Hematopoietic multipotent progenitor cell treated with erythropoietin and hydrocortisone succinate and interleukin-3 and kit ligand, for 4 days (in vitro differentiated cells): ENCODE measurements around the gene TOX4.
A peak's percentile ranks its signal among the peaks of the same experiment; 100 is the strongest.
"Not testable (repeated sequence)": the region's sequence is repeated elsewhere in the genome, so short reads cannot be mapped to it uniquely, and the experiment has no call there.

Experiments
- DNase-seq: peaks from one replicate; pipeline ENCODE4 v3.0.0-alpha.2; 2015

The TOX4 gene

DNA sequence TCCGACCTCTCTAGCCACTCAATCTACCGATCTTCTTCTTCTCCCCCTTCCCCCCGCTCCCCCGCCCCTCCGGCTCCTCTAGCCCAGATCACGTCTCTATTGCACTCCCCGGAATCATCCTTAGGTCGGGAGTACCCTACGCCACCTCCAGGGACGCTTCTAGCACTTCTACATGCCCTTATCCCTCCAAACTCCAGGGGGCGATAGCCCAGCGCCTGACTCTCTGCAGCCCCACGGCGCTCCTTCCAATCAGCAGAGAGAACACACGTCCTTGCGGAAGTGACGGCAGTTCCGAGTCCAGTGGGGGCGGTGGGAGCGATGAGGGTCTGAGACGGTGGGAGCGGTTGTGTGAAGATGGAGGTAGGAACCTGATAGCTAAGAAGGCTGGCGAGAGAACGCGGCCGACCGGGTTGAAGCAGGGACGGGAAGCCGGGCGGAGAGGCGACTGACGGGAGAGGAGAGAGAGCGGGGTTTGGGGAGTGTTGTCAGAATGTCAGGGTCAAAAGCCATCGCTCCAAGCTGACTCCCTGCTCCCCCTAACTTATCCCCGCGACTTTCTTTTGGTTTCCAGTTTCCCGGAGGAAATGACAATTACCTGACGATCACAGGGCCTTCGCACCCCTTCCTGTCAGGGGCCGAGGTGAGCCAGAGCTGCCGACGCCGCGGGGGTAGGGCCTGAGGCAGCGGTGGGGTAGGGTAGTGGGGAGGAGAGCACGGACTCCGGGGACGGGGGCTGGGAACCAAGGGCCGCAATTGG is at the start of gene TOX4, which contains the start of gene RAB2B:
Gene TOX4, plus strand, starts transcription at position 271 of the 757 bp plus-strand sequence. Its CDS starts 84 bp downstream, at position 355.
Gene RAB2B, minus strand, starts transcription at position 35 of the 757 bp plus-strand sequence. CDS start 87 bp downstream, outside the sequence.
- DNase-seq, result peak; percentile 99

DNA sequence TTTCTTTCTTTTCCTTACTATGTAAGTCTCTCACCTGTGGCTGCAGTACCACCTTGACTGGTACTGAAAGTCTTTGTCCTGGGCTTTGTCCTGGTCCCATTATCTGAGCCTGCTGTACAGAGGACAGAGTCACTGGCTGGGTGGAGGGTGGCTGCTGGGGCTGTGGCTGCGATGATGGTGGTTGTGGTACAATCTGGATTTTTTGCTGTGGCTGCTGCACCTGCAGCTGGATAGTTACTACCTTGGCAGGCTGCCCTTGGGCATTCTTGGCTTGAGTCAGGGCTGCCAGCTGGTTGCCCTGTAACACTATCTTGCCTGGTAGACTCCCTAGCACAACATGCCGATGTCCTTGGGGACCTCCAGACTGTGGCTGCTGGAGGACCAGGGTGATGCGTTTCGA is 48.1 kb upstream of the TOX4 start:
- DNase-seq, result no peak

DNA sequence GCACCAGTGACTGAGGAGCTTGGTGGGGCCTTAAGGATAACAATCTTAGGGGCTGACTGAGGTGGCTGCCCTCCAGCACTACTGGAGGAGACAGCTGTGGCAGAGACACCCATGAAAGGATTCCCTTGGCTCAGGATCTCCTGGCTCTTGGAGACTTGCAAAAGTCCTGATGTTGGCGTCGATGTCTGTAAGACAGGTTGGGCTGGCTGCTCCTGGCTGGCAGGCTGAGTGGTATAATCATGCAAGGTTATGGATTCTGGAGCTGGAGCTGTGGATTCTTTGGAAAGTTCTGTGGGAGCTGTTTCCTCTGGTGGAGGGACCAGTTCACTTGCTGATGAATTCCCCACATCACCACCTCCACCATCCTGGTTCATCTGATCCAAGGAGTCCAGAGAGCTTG is 45.9 kb upstream of the TOX4 start:
- DNase-seq, result no peak

DNA sequence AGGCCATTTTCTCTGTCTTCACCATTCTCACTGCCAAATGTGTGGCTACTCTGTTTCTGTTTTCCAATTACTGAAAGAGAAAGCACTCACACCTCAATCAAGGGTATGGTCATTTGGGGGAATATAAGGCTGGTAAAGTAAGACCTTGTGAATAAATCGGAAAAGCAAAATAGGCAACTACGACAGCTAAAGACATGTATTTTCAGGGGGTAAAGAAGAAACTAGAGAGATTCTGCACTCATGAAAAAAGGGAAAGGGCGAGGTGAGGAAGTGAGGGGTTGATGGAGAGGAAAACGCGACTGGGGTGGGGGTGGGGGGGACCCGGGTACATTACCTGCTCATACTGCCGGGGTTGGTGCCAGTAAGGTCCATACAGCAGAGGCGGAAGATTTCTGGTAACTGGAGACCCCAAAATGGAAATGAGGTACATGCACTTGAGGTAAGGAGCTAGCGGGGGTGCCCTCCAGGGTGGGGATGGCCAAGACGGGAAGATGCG is 40.4 kb upstream of the TOX4 start:
- no peak for DNase-seq

DNA sequence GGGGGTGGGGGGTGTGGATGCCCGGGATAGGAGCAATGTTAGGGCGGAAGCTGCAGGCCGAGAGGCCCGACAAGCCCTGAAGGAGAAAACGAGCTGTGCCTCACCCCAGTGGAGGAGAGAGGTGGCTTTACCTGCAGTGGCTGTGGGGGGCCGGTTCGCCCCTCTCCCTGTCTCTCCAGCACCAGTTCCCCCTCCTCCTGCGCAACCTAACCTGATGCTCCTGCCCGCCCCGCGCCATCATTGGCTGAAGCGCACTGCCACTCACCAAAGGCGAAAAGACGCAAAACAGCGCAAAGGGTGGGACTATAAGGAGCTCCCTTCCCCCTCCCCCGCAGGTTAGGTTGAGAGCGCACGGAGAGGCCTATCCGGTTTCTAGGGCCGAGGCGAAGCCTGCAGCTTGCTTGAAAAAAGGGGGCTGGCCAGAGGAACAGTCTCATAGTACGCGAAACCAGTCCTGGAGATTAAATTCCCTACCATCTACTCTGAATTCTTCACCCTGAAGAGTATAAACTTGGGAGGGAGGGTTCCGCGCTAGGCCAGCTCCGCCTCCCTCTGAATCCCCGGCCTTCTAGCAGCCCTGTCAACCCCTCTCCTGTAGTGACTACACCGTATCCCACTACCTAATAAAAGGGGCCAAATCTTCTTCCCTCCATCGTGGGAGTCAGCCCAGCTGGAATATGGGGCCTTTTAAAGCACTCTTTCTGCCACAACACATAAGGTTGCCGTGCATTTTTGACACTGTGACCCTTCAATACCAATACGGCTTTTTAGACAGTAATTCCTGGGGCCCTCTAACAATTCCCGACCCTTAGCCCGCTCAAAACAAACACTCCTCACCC is 39.7 kb upstream of the TOX4 start:
- peak; percentile 100 for DNase-seq

DNA sequence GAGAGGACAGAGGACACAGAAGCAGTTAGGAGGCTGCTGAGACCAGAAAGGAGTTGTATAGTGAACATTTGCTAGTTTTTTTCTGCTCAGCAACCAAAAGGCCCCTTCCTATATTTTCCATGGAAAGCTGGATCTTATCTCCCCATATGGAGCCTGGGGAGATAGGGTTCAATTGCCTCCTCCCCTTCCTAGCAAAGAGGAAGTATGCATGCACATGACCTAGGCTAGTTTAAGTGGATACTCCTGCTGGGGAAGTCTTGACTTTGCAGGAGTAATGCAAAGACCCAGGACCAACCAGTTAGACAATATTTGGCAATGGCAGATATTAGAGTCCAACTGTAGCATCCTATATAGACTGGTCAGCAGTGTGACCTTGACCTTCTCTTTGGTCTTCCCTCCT is 36.1 kb upstream of the TOX4 start:
- DNase-seq, result peak; percentile 63

DNA sequence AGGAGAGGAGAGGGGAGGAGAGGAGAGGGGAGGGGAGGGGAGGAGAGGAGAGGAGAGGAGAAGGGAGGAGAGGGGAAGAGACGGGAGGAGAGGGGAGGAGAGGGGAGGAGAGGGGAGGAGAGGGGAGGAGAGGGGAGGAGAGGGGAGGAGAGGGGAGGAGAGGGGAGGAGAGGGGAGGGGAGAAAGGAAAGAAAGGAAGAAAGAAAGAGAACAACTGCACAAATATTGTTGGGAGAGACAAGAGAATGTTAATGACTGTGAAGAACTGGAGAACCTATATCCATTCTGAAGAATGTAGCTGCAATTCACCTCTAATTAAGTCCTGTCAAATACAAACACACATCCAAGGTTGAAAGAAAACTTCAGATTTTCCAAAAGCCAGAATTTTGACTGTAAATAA is 34.3 kb upstream of the TOX4 start:
- not testable (repeated sequence) for DNase-seq

DNA sequence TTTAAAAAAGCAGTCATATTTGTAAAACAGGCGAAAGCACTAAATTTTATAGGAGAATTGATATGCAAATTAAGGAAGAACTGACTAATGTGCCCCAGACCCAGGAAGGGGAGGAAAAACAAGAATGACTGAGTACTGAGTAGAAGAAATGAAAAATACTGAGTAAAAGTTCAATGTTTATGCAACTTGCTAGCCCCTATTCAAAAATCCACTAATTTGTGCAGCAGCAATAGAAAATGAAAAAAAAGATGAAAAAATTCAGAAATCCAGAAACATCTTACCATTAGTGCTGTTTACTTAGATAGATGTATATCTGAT is 27.1 kb upstream of the TOX4 start:
- DNase-seq, result no peak

DNA sequence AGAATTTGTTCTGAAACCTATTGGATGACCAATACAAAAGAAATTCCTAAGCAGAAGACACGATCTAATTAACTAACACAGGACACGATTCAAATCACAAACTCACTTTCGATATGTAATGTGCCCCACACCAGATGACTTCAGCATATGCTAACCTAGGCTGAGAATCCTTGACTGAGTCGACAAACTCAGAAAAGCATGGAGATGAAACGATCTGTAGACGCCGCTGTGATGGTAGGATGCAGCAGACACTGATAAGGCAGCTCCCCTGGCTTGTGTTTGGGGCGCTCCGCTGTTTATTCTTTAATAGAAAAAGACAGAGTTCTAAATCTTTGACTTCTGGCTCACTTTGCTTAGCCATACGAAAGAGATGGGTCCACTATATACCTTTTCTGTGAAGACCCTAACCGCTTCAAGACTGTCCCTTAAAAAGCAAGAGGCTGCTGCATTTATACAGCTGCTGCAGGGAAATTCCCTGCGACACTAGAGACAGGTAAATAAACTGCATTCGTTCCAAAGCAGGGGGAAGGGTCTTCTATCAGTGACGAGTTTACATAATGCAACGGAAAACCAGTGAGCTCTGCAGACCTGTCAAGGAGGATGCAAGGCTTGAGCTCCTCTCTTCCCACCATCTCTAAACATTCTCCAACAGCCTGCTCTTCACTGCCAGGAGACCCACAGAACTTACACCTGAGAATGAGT is 22.0 kb upstream of the TOX4 start:
- DNase-seq, result peak; percentile 16

DNA sequence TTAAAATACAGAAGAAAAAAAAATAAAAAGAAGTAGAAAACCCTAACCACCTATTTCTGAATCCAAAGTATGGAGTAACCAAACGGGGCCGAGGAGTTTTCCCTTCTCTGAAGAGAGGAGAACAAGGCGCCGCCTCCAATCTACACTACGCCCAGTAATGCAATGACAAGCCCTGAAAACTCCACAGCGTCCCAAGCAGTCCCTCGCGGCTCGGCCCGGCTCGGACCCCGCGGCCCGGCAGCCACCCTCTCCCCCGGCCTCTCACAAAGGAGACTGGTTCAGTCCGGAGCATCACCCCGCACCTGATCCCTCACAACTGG is 21.4 kb upstream of the TOX4 start:
- DNase-seq, result no peak

DNA sequence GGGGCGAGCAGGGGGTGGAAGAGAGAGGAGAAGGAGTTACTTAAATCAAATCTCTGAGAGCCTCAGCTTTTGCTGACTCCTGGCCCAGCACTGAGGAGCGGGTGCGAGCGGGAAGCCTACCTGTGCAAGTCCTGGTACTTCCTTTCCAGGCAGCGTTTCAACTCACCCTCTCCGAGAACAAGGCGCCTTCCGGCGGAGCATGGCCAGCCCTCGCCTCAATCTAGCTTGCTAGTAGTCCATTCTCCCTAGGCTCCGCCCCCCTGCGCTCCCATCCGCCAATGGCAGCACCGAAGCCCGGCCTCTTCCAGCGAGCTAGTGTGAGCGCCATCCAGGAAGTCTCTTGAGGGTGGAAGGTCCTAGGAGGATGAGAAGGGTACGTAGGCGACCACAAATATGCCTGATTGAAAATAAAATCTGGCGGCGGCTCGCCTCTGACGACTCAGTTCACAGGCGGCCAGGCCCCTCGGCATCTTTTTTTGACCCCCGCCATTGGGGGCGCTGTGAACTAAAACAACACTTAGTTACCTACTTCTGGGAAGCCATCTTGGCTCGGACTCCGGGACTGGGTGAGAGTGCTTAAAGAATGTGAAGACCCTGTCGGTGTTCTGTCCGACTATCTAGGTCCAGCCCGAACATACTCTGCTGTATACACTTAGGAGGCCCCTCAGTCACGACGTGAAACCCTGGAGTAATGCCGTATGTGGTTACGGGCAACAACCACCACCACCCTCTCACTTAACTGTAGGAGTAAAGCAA is 20.9 kb upstream of the TOX4 start, which contains the start of gene CHD8:
Gene CHD8, minus strand, starts transcription at position 212 of the 756 bp plus-strand sequence. CDS start 24,480 bp downstream, outside the sequence.
- DNase-seq, result peak; percentile 100

DNA sequence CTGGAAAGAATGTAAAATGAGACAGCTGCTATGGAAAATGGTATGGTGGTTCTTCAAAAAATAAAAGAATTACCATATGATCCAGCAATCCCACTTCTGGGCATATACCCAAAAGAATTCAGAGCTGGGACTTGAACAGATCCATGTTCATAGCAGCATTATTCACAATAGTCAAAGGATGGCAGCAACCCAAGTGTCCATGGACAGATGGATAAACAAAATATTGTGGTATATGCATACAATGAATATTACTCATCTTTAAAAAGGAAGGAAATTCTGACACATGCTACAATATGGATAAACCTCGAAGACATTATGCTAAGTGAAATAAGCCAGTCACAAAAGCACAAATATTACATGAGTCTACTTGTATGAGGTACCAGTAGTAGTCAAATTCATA is 9.4 kb upstream of the TOX4 start:
- no peak for DNase-seq

DNA sequence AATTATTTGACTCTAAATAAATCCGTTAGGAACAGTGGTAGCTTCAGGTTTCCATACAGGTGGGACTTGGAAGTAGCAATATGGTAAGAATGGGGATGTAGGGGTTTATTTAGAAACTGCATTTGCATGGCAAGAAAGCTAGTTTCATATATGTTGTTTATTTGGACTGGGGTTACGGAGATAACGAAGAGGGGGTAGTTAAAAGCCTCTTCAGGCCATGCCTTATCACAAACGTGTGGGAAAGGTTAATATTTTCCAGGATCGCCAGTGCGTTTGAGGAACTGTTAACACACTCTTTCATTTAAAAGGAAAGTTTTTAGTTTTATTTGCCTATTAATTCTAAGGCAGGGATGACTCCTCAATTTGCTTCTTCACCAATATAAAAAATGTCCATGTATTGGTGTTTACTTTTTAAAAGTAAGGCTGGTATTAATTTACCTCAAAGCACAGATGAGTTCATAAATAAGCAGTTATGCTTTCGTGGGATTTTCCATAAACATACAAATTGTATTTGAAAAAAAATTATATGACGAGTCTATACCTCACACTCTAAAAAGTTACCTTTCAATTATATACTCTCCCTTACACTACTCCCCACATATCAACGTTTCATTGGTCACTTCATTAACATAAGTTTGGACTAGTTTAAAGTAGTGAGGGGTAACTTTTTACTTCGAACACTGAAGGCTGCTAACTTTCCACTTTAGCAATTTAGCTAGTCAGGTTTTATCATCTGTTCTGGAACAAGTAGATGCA is 1.1 kb upstream of the TOX4 start:
- DNase-seq, result no peak

DNA sequence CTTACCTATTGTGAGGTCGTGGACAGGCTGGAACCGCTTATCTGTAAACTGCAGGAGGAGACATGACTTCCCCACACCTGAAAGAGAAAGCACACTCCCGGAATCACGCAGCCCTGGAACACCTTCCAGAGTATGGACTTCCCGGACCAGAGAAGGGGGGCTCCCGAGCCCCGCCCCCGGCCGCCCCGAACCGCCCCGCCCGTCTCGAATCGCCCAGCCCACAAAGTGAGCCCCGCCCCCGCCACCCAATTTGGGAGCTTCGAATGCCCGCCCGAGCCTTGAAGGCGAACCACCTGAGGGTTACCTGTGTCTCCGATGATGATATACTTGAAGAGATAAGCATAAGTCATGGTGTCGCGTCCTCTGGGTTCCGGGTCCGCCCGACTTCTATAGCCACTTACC is 471 bp upstream of the TOX4 start:
- no peak for DNase-seq

DNA sequence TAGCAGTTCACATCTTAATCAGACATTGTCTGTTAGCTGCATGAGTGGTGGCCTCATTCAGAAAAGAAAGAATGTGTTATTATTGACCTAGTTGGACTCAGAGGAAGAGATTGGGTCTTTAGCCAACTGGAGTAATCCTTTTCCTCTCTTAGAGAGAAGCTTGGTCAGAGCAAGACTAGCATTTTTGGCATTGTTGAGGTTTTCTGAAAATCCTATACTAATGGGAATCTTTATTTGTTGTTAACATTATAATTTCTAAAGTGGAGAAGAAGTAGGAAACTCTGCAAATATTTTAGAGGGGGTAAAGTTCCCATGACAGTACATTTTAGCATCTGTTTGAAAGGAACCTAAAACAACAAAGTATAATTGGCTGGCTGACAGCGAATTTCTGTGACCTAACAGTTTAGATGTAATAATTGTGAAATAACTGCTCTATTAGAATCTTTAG is 9.7 kb downstream of the TOX4 start:
- no peak for DNase-seq

DNA sequence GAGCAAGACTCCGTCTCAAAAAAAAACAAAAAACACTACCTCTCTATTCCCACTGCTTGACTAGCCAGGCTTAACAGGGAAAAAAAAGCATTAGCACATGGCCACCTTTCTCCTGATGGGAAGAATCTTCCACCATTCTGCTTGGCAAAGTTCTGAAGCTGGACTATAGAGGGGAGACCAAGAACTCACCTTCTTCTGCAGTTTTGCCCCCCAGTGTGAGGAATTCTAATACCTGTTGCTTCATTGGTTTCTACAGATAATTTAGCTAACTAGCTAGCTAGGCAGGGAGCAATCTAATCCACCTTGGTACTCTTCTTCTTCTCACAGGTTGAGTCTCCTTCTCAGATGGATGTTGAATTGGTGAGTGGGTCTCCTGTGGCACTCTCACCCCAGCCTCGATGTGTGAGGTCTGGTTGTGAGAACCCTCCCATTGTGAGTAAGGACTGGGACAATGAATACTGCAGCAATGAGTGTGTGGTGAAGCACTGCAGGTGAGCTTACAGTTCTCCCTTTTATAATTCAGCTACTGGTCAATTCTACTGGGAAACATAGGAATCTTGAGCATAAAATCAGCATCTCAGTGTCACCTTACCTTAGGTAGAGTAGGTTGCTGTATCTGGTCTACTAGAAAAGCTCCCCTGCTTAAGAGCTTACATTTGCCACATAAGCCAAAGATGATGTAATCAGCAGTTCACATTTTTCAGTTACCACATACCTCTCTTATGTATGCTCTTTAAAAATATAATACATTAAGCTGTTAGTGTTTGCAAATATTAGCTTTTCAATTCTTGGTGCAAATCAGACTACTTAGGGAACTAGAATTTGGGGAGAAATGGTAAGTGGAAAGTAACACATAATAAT is 18.1 kb downstream of the TOX4 start:
- DNase-seq, result no peak

DNA sequence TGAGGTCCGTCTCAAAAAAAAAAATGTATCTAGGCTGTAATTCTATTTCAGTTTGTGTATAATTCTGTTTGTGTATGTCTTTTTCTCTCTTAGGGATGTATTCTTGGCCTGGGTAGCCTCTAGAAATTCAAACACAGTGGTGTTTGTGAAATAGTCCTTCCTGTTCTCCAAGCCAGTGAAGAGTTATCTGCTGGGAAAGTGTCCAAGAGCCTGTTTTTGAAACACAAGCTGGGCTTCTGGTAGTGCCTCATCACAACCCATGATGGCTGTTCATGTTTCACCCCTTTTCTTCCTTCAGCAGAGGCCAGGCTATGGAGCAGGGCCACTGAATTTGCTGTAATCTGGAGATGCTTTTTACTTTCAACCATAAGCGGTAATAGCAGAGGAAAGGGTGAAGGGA is 19.5 kb downstream of the TOX4 start:
- DNase-seq, result no peak

DNA sequence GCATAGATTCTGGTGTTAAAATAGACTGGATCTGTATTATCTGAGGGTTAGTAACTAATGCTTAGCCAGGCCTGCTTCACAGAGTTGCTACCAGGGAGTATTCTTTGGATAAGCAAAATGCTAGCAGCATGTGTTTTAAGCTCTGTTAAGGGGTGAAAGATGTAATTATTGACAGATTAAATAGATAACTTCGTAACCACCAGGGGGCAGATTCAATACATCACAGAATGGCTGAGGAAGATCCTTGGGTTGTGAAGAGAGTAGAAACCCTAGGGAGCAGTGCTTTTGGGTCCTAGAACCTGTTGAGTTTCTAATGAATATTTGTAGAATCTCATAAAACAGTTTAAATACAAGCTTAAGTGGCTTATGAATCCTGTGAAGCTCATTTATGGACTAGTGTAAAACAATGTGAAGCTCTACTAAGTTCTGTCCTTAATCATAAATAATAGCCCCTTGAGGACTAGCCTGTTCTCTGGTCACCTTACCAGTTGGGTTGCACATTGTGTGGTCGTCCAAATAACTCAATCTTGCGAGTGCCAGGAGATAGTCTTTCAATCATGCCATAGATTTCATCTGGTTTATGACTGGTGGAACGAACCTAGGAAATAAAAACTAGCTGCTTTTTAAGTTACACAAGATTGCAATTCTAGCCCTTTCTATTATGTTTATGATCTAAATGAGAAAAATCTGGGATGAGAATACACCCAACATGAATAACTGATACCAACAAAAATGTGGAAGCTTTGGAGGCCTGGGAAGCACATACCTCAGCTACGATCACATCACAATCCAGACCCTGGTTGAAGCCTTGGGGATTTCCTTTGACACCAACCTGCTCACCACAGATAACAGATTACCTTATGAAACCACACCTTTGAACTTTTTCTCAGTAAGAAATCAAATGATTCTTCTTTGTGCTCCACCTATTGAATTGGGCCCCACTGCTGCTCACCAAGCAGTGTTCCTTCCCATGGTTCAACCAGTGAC is 21.8 kb downstream of the TOX4 start:
- peak; percentile 86 for DNase-seq

DNA sequence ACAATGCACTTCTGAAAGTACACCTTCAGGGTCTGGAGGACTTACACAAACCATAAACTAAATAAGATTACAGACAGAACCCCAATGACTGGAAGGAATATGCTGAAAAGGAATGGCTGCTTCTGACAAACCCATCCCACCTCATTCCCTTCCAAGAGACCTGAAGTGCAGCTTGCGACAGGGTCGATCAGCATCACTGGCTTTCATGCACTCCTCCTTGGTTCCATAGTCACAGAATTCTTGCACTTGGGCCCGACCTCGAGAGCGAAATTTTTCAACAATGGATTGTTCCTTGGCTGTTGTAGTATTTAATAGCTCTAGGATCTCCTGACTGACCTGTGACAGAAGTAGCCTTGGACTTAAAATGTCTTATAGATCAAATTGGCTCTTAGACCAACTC is 24.6 kb downstream of the TOX4 start:
- no peak for DNase-seq

DNA sequence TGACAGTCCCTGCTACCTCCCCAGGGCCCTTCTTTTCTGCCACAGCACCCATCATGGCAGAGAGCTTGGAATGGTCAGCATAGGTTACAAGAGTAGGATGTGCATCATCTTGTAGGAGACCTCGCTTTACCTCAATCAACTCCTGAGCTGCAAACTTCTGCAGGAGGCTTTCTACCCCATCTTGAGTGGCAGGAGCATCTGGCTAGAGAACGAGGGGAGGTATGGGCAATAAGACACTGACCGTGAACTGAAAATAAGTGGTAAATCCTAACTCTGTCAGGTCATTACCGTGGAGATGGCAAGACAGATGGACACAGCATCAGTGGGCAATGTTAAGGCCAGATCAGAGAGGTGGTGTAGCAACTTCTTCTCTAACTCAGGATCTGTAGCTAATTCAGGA is 26.4 kb downstream of the TOX4 start:
- DNase-seq, result no peak
